GM19193 (cell line): ENCODE measurements around the gene SNX8.
A peak's percentile ranks its signal among the peaks of the same experiment; 100 is the strongest.

Experiments used
- POLR2A ChIP-seq: IDR thresholded peaks from 4 replicates; pipeline ENCODE4 v1.6.1; 2011; ENCODE audit not compliant: insufficient read depth, insufficient read length; ENCODE audit errors: extremely low read depth

SNX8 gene

DNA sequence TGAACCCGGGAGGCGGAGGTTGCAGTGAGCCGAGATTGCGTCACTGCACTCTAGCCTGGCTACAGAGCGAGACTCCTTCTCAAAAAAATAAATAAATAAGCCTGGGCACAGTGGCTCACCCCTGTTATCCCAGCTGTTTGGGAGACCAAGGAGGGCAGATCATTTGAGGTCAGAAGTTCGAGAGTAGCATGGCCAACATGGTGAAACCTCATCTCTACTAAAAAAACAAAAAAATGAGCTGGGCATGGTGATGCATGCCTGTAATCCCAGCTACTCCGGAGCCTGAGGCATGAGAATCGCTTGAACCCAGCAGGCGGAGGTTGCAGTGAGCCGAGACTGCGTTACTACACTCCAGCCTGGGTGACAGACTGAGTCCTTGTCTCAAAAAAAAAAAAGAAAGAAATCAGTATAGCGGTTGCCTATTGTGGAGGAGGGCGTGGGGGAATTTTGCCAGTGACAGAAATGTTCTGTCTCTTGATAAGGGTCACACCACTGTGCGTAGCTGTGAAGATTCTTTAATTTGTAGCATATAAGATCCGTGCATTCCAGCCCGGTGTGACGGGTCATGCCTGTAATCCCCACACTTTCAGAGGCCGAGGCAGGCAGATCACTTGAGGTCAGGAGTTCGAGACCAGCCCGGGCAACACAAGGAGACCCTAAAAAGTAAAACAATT lies 22.5 kb upstream of the SNX8 start:
- TF ChIP-seq POLR2A, result no peak

GRCh38 chr7:2331707-2332106 lies 17.5 kb upstream of the SNX8 start:
- no peak for TF ChIP-seq POLR2A

GRCh38 chr7:2330493-2330892 lies 16.3 kb upstream of the SNX8 start:
- no peak for TF ChIP-seq POLR2A

DNA sequence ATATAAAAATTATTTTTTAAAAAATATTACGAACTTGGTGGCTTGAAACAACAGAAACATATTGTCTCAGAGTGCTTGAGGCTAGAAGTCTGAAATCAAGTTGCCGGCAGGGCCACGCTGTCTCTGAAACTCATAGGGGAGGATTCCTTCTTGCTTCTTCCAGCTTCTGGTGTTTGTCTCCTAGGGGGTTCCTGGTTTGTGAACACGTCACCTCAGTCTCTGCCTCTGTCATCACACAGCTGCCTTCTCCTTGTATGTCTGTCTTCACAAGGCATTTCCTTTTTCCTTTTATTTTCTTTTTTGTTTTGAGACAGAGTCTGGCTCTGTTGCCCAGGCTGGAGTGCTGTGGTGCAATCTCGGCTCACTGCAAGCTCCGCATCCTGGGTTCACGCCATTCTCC lies 12.7 kb upstream of the SNX8 start:
- no peak for TF ChIP-seq POLR2A

DNA sequence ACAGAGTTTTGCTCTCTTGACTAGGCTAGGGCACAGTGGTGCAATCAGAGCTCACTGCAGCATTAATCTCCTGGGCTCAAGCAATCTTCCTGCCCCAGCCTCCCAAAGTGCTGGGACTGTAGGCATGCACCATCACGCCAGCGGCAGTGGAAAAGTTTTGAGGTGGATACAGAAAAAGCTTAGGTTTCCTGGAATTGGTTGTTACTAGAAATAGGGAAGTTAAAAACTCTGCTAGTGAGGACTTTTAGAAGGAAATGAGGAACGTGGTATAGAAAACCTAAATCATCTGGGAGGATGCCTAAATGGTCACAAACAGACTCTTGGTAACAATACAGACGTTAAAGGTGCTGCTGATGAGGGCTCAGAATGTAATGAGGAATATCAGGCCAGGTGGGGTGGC lies 10.9 kb upstream of the SNX8 start:
- TF ChIP-seq POLR2A, result no peak

GRCh38 chr7:2321020-2321419 lies 6.8 kb upstream of the SNX8 start:
- no peak for TF ChIP-seq POLR2A

DNA sequence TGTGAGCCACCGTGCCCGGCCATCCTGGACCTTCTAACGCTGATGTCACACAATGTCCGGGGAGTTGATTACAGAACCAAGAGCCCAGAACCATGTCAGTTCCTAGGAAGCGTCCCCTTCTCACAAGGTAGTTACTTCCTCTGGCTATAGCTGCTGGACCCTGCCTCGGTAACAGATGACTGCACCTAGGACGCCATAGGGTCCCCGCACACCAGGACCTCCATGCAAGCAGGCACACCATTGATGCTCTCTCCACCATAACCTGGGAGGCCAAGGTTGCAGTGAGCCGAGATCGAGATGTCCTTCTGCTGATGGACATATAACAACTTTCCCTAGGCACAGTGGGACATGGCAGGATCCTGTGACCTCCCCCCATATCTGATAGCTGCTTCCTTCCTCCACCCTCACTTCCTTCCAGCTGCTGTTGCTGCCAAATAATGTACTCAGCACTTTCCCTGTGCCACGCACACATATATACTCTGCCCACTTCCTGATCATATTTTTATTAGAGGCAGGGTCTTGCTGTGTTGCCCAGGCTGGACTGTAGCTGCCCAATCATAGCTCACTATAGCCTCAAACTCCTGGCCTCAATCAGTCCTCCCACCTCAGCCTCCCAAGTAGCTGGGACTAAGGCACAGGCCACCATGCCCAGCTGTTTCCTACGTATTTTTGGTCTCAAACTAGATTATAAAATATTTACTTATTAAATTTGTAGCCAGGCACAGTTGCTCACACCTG lies 3.5 kb upstream of the SNX8 start:
- TF ChIP-seq POLR2A, result no peak

DNA sequence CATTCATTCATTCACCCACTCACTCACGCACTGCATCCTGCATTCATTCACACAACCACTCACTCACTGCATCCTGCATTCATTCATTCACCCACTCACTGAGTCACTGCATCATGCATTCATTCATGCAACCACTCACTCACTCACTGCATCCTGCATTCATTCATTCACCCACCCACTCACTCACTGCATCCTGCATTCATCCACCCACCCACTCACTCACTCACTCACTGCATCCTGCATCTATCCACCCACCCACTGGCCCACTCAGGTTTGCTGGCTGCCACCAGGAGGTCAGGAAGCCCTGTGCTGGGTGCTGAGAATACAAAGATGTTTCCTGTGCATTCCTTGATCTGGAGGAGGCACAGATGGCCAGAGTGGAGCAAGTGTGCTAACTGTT lies 2.3 kb upstream of the SNX8 start:
- TF ChIP-seq POLR2A, result no peak

- no peak for TF ChIP-seq POLR2A
Measured at GRCh38 chr7:2315787-2316186, 1.5 kb upstream of the SNX8 start.

GRCh38 chr7:2313450-2314208 lies 612 bp downstream of the SNX8 start:
- TF ChIP-seq POLR2A, result no peak

- TF ChIP-seq POLR2A, result no peak
Measured at GRCh38 chr7:2312267-2312929, 1.8 kb downstream of the SNX8 start.

GRCh38 chr7:2309889-2310331 lies 4.3 kb downstream of the SNX8 start:
- no peak for TF ChIP-seq POLR2A

GRCh38 chr7:2307690-2308107 lies 6.5 kb downstream of the SNX8 start:
- TF ChIP-seq POLR2A, result peak; percentile 32

DNA sequence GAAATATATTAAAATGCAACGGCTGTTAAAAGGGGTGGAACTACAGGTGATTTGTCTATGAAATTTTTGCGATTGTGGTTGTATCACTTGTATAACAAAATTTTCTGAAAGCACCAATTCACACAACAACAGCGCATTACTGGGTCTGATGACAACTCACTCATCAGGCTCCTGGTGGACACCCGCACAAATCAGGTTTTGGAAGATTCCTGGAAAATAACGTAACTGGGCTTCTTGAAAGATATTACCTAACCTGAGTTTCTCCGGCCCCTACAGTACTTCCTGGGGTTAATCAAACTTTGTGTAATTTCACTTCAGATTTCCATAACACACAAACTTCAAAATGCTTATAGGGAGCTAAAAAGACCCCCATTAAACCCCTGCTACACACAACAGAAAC lies 7.6 kb downstream of the SNX8 start:
- TF ChIP-seq POLR2A, result no peak

DNA sequence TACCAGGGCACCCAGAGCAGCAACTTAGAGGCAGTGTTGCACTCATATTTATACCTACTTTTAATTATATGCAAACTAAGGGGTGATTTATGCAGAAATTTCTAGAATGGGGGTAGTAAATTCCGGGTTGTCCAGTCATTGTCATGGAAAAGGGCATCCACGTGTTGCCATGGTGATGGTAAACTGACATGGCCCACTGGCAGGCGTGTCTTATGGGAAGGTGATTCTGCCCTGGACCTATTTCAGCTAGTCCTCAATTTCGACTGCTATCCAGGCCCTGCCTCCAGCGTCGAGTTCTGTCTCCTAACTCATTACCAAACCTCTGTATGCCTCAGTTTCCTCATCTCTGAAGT lies 12.8 kb downstream of the SNX8 start:
- no peak for TF ChIP-seq POLR2A
